ENCODE measurements around the gene LRRC30.

GRCh38 chr18:7207366-7207915 lies 23.4 kb upstream of the LRRC30 start:
- TF ChIP-seq EZH2 (optimal IDR thresholded peaks at IDR 0.05; ENCODE audit: low read depth, low read length) (no peak), CTCF (IDR thresholded peaks at IDR 0.05; ENCODE audit: low read length) (no peak)
